PC-3 (cell line): Measurements from ENCODE around the gene VDAC1.

Experiments
- EZH2 ChIP-seq: fragments of 300-600 bp; sonication (generic); IDR thresholded peaks from one replicate; pipeline ENCODE4 v1.6.1; 2017; ENCODE audit warnings: antibody characterized with exemption, mild to moderate bottlenecking, low read length; ENCODE audit not compliant: unreplicated experiment
- EZH2phosphoT487 ChIP-seq: fragments of 300-600 bp; sonication (generic); IDR thresholded peaks from 2 replicates; pipeline ENCODE4 v1.6.1; 2018; ENCODE audit warnings: mild to moderate bottlenecking, antibody characterized with exemption, low read length, borderline replicate concordance
- TF ChIP-seq, protein P1 (sequence below): fragments of 300-600 bp; sonication (generic); conservative IDR thresholded peaks from 2 replicates; pipeline ENCODE4 v1.5.1; 2017; ENCODE audit warnings: antibody characterized with exemption, low read depth, mild to moderate bottlenecking, low read length

DNA sequence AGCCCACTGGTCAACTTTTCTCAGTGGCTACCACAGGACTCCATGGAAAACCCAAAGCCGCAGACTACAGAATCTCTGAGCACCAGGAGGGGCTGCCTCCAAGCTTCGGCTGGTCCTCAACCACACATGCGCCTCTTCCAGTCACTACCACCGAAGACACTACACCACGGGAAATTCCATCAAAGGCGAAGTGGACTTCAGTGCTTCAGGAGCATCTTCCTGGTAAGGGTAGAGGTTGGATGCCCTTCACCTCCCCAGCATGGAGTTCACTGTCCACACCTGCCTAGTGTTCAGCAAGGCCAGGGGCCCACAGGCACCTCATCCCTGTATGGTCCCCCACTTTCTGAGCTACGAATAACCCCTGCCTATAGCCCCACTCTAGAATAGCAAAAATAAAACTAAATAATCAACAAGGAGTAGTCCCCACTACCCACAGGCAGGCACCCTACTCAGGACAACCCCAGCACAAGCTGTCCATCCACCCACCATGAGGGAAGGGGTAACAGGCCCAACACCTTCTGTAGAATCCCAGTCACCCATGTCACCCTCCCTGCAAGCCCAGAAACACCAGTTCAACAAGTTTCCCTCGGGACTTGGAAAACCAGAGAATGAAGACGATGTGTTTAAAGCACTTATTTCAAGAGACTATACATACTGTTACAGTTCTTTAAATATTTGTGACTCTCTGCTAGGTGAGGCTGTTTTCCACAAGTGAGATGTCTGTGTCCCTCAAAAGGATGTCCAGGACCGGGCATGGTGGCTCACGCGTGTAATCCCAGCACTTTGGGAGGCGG is 2.6 kb downstream of the VDAC1 start:
- TF ChIP-seq, protein P1, sequence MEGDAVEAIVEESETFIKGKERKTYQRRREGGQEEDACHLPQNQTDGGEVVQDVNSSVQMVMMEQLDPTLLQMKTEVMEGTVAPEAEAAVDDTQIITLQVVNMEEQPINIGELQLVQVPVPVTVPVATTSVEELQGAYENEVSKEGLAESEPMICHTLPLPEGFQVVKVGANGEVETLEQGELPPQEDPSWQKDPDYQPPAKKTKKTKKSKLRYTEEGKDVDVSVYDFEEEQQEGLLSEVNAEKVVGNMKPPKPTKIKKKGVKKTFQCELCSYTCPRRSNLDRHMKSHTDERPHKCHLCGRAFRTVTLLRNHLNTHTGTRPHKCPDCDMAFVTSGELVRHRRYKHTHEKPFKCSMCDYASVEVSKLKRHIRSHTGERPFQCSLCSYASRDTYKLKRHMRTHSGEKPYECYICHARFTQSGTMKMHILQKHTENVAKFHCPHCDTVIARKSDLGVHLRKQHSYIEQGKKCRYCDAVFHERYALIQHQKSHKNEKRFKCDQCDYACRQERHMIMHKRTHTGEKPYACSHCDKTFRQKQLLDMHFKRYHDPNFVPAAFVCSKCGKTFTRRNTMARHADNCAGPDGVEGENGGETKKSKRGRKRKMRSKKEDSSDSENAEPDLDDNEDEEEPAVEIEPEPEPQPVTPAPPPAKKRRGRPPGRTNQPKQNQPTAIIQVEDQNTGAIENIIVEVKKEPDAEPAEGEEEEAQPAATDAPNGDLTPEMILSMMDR: no peak
- no peak for TF ChIP-seq EZH2
- TF ChIP-seq EZH2phosphoT487: no peak
